ENCODE data around the gene SLC35B2. TPM values are rescaled to one million over a fixed set of nuclear protein-coding genes. Genes with fewer than 3 reads are reported as not detected.

SLC35B2 gene
- total and polyA plus RNA-seq, 9 of the 15 experiments (the other 6 are each of a cell fraction or from before 2014, with no cell fraction given) = 14.5 to 59.1 (median 47.1) TPM

- TF ChIP-seq FOXO4 (CRISPR knock-in tag; IDR thresholded peaks at IDR 0.05) (no peak), SIN3A (IDR thresholded peaks at IDR 0.05; ENCODE audit: borderline replicate concordance in 2 of 2, control insufficient read depth in 1 of 2, low read depth in 2 of 2, low read length in 2 of 2) (no peak; a peak in 1 of 4 replicates), ELF2 (CRISPR knock-in tag; IDR thresholded peaks at IDR 0.05) (no peak), PHTF2 (CRISPR knock-in tag; IDR thresholded peaks at IDR 0.05) (no peak), ZEB2 (IDR thresholded peaks at IDR 0.05) (no peak), EHMT2 (IDR thresholded peaks at IDR 0.05) (no peak), AFF1 (IDR thresholded peaks at IDR 0.05; ENCODE audit: low read depth in 1 of 2, partially characterized antibody in 2 of 2) (no peak), ZBED1 (IDR thresholded peaks at IDR 0.05) (no peak)
- TF ChIP-seq, protein P1, sequence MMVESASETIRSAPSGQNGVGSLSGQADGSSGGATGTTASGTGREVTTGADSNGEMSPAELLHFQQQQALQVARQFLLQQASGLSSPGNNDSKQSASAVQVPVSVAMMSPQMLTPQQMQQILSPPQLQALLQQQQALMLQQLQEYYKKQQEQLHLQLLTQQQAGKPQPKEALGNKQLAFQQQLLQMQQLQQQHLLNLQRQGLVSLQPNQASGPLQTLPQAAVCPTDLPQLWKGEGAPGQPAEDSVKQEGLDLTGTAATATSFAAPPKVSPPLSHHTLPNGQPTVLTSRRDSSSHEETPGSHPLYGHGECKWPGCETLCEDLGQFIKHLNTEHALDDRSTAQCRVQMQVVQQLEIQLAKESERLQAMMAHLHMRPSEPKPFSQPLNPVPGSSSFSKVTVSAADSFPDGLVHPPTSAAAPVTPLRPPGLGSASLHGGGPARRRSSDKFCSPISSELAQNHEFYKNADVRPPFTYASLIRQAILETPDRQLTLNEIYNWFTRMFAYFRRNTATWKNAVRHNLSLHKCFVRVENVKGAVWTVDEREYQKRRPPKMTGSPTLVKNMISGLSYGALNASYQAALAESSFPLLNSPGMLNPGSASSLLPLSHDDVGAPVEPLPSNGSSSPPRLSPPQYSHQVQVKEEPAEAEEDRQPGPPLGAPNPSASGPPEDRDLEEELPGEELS (CRISPR knock-in tag; IDR thresholded peaks at IDR 0.05; ENCODE audit: borderline replicate concordance) = no peak
- TF ChIP-seq, protein P2, sequence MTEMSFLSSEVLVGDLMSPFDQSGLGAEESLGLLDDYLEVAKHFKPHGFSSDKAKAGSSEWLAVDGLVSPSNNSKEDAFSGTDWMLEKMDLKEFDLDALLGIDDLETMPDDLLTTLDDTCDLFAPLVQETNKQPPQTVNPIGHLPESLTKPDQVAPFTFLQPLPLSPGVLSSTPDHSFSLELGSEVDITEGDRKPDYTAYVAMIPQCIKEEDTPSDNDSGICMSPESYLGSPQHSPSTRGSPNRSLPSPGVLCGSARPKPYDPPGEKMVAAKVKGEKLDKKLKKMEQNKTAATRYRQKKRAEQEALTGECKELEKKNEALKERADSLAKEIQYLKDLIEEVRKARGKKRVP (CRISPR knock-in tag; IDR thresholded peaks at IDR 0.05) = no peak
- TF ChIP-seq, protein P3, sequence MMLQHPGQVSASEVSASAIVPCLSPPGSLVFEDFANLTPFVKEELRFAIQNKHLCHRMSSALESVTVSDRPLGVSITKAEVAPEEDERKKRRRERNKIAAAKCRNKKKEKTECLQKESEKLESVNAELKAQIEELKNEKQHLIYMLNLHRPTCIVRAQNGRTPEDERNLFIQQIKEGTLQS (IDR thresholded peaks at IDR 0.05) = no peak
- TF ChIP-seq, protein P3 (CRISPR knock-in tag; conservative IDR thresholded peaks at IDR 0.05) = no peak
- TF ChIP-seq, protein P4, sequence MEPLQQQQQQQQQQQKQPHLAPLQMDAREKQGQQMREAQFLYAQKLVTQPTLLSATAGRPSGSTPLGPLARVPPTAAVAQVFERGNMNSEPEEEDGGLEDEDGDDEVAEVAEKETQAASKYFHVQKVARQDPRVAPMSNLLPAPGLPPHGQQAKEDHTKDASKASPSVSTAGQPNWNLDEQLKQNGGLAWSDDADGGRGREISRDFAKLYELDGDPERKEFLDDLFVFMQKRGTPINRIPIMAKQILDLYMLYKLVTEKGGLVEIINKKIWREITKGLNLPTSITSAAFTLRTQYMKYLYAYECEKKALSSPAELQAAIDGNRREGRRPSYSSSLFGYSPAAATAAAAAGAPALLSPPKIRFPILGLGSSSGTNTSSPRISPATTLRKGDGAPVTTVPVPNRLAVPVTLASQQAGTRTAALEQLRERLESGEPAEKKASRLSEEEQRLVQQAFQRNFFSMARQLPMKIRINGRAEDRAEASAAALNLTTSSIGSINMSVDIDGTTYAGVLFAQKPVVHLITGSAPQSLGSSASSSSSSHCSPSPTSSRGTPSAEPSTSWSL (CRISPR knock-in tag; IDR thresholded peaks at IDR 0.05; ENCODE audit: borderline replicate concordance) = no peak
Observed at GRCh38 chr6:44221291-44221960, 35.9 kb downstream of the SLC35B2 start (continued).

Measured in K562 (cell line).